B cell (primary cell): ENCODE results near the gene NECAB2. TPM values are rescaled to one million over a fixed set of nuclear protein-coding genes. Genes with fewer than 3 reads are reported as not detected.

Experiments used
- ATAC-seq: fragments of 200-7000 bp; cut with Tn5 transposase; one replicate; pipeline ENCODE4 v1.10.0; 2021; ENCODE audit warnings: low read depth, mild to moderate bottlenecking, moderate number of reproducible peaks, moderate library complexity
- CTCF ChIA-PET: fragments of 350-600 bp; sonication (Branson Sonifier 250); formaldehyde crosslinking; loops from one replicate; lab custom pipeline; 2021; ENCODE audit warnings: antibody characterized with exemption, inconsistent platforms; lab: Charles Lee
- POLR2A ChIA-PET: fragments of 350-600 bp; sonication (Branson Sonifier 250); formaldehyde crosslinking; loops from one replicate; lab custom pipeline; 2021; ENCODE audit warnings: antibody characterized with exemption; lab: Charles Lee
- DNase-seq: peaks from one replicate; pipeline ENCODE4 v3.0.0; 2013
- H2AFZ ChIP-seq: 2 replicates; pipeline ENCODE4 v1.6.1; 2012; ENCODE audit warnings: mild to moderate bottlenecking, low read depth, low read length; ENCODE audit not compliant: insufficient read depth, poor library complexity, severe bottlenecking
- H3K27ac ChIP-seq, 2 donors: 1 replicate in 1 of 2; 2 replicates in 1 of 2; pipeline ENCODE4 v1.5.1; 2012 to 2013; ENCODE audit warnings: low read length in 2 of 2, mild to moderate bottlenecking in 2 of 2, moderate library complexity in 1 of 2
- H3K27me3 ChIP-seq, 4 experiments: fragments of 200-600 bp in 1 of 4; sonication (generic) in 1 of 4; replicated peaks in 1 of 4; 1 replicate in 2 of 4; 2 replicates in 2 of 4; pipeline versions ENCODE4 v1.6.1 to v1.7.0; 2013 to 2016; ENCODE audit warnings: low read length in 3 of 4, mild to moderate bottlenecking in 2 of 4, mixed read lengths in 1 of 4, moderate library complexity in 1 of 4; ENCODE audit not compliant: insufficient read depth in 4 of 4, control insufficient read depth in 3 of 4; ENCODE audit errors: control extremely low read depth in 1 of 4
- H3K36me3 ChIP-seq, 2 experiments: replicated peaks in 1 of 2; 1 replicate in 1 of 2; 2 replicates in 1 of 2; pipeline versions ENCODE4 v1.6.1 to v1.7.1; 2013; ENCODE audit warnings: low read length in 1 of 2; ENCODE audit not compliant: insufficient read depth in 2 of 2, control insufficient read depth in 1 of 2; ENCODE audit errors: control extremely low read depth in 1 of 2, extremely low read depth in 1 of 2
- H3K4me1 ChIP-seq, 2 donors: fragments of 200-600 bp in 1 of 2; sonication (generic) in 1 of 2; 1 replicate in 1 of 2; 2 replicates in 1 of 2; pipeline versions ENCODE4 v1.5.1 to v1.6.1; 2013 to 2017; ENCODE audit warnings: low read length in 2 of 2; ENCODE audit not compliant: control insufficient read depth in 2 of 2, insufficient read depth in 2 of 2
- H3K4me2 ChIP-seq: replicated peaks from 2 replicates; pipeline ENCODE3; 2012; ENCODE audit warnings: mild to moderate bottlenecking, low read depth, low read length; ENCODE audit not compliant: poor library complexity, severe bottlenecking
- H3K4me3 ChIP-seq, 5 experiments: fragments of 200-600 bp in 1 of 5; sonication (generic) in 1 of 5; 1 replicate in 3 of 5; 2 replicates in 2 of 5; pipeline versions ENCODE4 v1.5.1 to v1.7.0; 2011 to 2016; ENCODE audit warnings: low read length in 4 of 5, mild to moderate bottlenecking in 4 of 5, low read depth in 2 of 5, control low read depth in 1 of 5, moderate library complexity in 1 of 5; ENCODE audit not compliant: insufficient read depth in 1 of 5; ENCODE audit errors: control extremely low read depth in 1 of 5, extremely low read depth in 1 of 5
- H3K79me2 ChIP-seq: fragments of 200-600 bp; sonication (generic); one replicate; pipeline ENCODE4 v1.6.0; 2016; ENCODE audit warnings: low read length; ENCODE audit not compliant: control insufficient read depth, insufficient read depth
- H3K9ac ChIP-seq: fragments of 200-600 bp; sonication (generic); 2 replicates; pipeline ENCODE4 v1.6.1; 2017; ENCODE audit warnings: mild to moderate bottlenecking, low read length, moderate library complexity
- H3K9me3 ChIP-seq, 3 donors: one replicate each; pipeline versions ENCODE4 v1.6.1 to v1.7.1; 2013; ENCODE audit warnings: low read length in 2 of 3; ENCODE audit not compliant: control insufficient read depth in 2 of 3, insufficient read depth in 1 of 3; ENCODE audit errors: control extremely low read depth in 1 of 3
- H4K20me1 ChIP-seq: 2 replicates; pipeline ENCODE4 v1.6.0; 2012; ENCODE audit warnings: mild to moderate bottlenecking, low read length; ENCODE audit not compliant: insufficient read depth, control insufficient read depth, poor library complexity, severe bottlenecking
- H3K27ac Mint-ChIP-seq: one replicate; pipeline ENCODE4 v1.8.0; 2021; ENCODE audit warnings: mixed read lengths
- H3K27me3 Mint-ChIP-seq: one replicate; pipeline ENCODE4 v1.8.0; 2021; ENCODE audit warnings: mixed read lengths
- H3K4me1 Mint-ChIP-seq: one replicate; pipeline ENCODE4 v1.8.0; 2021; ENCODE audit warnings: mixed read lengths
- H3K4me3 Mint-ChIP-seq: one replicate; pipeline ENCODE4 v1.8.0; 2021; ENCODE audit warnings: mixed read lengths
- H3K9me3 Mint-ChIP-seq: one replicate; pipeline ENCODE4 v1.8.0; 2022; ENCODE audit warnings: mixed read lengths; ENCODE audit not compliant: insufficient read depth
- EZH2 ChIP-seq: IDR thresholded peaks from 2 replicates; pipeline ENCODE4 v1.6.1; 2012; ENCODE audit warnings: borderline replicate concordance, low read depth, mild to moderate bottlenecking, moderate library complexity, low read length; ENCODE audit not compliant: insufficient read depth, poor library complexity, severe bottlenecking
- WGBS: methylation state at CpG from one replicate; pipeline ENCODE4 v1.1.5; 2013; ENCODE audit warnings: missing lambda C conversion rate; ENCODE audit not compliant: insufficient coverage; 5-methylcytosine and 5-hydroxymethylcytosine counted together
- intact Hi-C: fragments of 100-400 bp; cut with micrococcal nuclease; formaldehyde crosslinking; loops from one replicate; pipeline ENCODE4 v1.10.0; 2022
- polyA plus RNA-seq: library from polyadenylated mRNA; depleted of rRNA; stranded (reverse); fragments of >200 nt; gene quantifications from 2 replicates; pipeline ENCODE4 v1.2.3, GENCODE V29; 2012
- total RNA-seq, 2 donors: library from RNA; stranded (reverse); fragments of 120-200 nt in 1 of 2; gene quantifications; 1 replicate in 1 of 2; 2 replicates in 1 of 2; pipeline versions ENCODE4 v1.2.3 to v1.2.4, GENCODE V29; 2013 to 2022
- TF ChIP-seq, protein P1 (sequence below): fragments of 200-600 bp; IDR thresholded peaks from one replicate; pipeline ENCODE4 v1.8.0; 2022; ENCODE audit warnings: antibody characterized with exemption, mild to moderate bottlenecking

Gene NECAB2
- total and polyA plus RNA-seq, 2 donors (not counting 1 experiment from before 2014, with no cell fraction given): not detected

DNA sequence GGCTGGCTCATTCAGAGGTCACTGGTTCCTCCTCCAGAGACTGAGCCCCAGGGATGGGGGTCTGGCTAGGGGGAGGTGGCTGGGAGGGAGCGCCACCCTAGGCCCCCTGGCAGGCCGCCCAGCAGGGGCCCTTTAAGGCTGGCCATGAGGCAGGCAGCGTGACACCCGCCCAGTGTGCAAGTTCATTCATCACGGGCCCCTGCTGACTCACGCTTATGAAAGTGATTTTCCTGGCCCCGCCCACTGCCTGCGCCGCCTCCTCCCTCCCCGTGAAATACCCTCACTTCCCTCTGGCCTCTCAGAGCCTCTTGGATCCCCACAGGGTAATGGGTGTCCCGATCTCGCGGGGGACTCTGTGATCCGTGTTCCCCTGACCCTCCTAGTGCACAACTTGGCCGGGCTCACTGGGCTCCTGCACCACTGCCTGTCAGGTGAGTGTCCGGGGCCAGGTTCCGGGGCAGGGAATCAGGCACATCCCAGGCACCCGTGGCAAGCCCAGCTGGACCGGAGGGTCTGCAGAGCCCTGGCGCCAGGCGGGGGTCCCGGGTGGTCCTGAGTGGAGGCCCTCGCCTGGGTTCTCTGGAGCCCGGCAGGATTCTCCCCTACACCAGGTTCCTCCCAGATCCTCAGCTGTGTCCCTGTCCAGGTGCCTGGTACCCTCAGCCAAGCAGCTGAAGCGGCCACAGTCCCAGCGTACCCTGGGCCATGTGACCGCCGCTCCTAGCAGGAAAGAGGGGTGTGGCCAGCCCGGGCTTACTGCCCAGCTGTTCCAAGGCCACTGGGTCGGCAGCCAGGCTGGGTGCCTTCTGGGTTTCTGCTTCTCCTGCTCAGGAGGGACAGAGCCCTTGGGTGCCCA lies 14.9 kb upstream of the NECAB2 start, which contains the start of gene OSGIN1:
TSS of gene OSGIN1 (plus strand) at position 301 of the 856 bp plus-strand sequence. CDS start 4,432 bp downstream, outside the sequence.
- Histone ChIP-seq H3K4me1 (peaks cover 12 to 13% of the 10 kb centered on the region in 2 donors), H4K20me1 (no peaks in the 10 kb centered on the region), H3K27ac (no peak within 1 kb of the TSS), H3K79me2 (no peaks in the 10 kb centered on the region), H3K4me2 (peak within 1 kb of the TSS; percentile 73), H3K27me3 (peaks cover 0 to 44% (median 10%) of the 10 kb centered on the region in 4 experiments), H2AFZ (peak within 1 kb of the TSS; percentile 56), H3K36me3 (no peaks in the 10 kb centered on the region), H3K9ac (peak within 1 kb of the TSS; percentile 52), H3K4me3 (peak within 1 kb of the TSS in 2 of 5 experiments; percentile 19 to 35), H3K9me3 (peaks cover 0 to 7% (median 0%) of the 10 kb centered on the region in 3 donors)
- DNase-seq: peak; percentile 52
- no peak for TF ChIP-seq EZH2
- H3K27ac Mint-ChIP-seq: no peak within 1 kb of the TSS
- no peaks in the 10 kb centered on the region for H3K9me3 Mint-ChIP-seq
- WGBS: 6% methylated on average over 28 of the region's 30 CpGs
- ATAC-seq: peak; percentile 81
- H3K27me3 Mint-ChIP-seq: peaks cover 17% of the 10 kb centered on the region
- H3K4me3 Mint-ChIP-seq: peak within 1 kb of the TSS; percentile 76
- POLR2A ChIA-PET: no interaction called here
- CTCF ChIA-PET: interaction anchor here (0.7 to 1.9 kb wide), 4 partner anchors 24 to 234 kb away, joined by 3 to 5 read pairs (median 4); partner anchors contain the start of genes MBTPS1 and TAF1C
- intact Hi-C loops: loop anchor here (1.0 kb wide), 1 partner anchor 55 kb away; no protein-coding TSS in a partner anchor
- peaks cover 12% of the 10 kb centered on the region for H3K4me1 Mint-ChIP-seq

DNA sequence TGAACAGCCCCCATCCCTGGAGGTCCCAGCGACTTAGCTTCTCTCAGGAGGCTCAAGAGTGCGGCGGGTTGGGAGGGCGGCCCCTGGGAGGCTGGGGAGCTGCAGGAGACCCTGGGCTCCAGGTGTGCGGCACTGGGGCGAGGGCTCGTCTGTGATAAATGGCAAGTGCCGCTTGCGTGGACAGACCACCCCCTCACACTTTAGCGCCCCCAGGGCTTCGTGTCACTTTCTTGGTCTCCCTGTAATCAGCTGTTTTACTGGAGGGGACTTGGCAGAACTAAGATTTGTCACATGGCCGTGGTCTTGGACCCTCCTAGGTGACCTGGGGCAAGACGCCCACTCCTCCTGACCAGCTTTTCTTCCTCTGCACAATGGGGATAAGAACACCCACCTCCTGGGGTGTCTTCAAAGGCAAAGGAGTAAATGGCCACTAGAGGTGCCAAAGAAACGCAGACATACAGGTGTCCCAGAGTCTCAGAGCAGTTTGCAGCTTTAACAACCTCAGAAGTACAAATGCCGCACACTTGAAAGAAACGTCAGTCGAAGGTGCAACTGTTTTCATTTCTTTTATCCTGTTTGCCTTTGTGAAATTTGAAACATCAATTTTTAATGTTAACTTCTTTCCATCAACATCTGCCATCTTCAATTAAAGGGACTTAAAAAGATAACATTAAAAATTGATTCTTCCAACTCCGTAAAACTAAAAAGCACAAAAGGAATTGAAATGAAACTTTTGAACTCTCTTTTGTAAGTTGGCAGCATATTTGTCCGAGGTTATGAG lies 14.1 kb upstream of the NECAB2 start:
- Histone ChIP-seq H3K4me2 (peak overlapping the region; percentile 73), H3K79me2 (no peaks in the 10 kb centered on the region), H3K36me3 (no peaks in the 10 kb centered on the region), H3K27me3 (peaks cover 0 to 44% (median 10%) of the 10 kb centered on the region in 4 experiments), H3K27ac (no peak overlapping the region), H3K4me1 (peaks cover 12 to 13% of the 10 kb centered on the region in 2 donors), H3K4me3 (no peak overlapping the region), H4K20me1 (no peaks in the 10 kb centered on the region), H3K9me3 (peaks cover 0 to 7% (median 0%) of the 10 kb centered on the region in 3 donors), H3K9ac (no peak overlapping the region), H2AFZ (no peak overlapping the region)
- no peaks in the 10 kb centered on the region for H3K9me3 Mint-ChIP-seq
- DNase-seq (no peak), ATAC-seq (peak; percentile 37)
- intact Hi-C loops: loop anchor here (1.0 kb wide), 1 partner anchor 56 kb away; no protein-coding TSS in a partner anchor
- H3K27me3 Mint-ChIP-seq: peaks cover 17% of the 10 kb centered on the region
- peak overlapping the region; percentile 76 for H3K4me3 Mint-ChIP-seq
- H3K27ac Mint-ChIP-seq: no peak overlapping the region
- H3K4me1 Mint-ChIP-seq: peaks cover 12% of the 10 kb centered on the region
- WGBS: 59% methylated on average over 6 of the region's 19 CpGs
- POLR2A ChIA-PET: no interaction called here
- CTCF ChIA-PET: interaction anchor here (0.7 to 1.9 kb wide), 4 partner anchors 25 to 233 kb away, joined by 3 to 5 read pairs (median 4); partner anchors contain the start of genes MBTPS1 and TAF1C
- TF ChIP-seq, protein P1, sequence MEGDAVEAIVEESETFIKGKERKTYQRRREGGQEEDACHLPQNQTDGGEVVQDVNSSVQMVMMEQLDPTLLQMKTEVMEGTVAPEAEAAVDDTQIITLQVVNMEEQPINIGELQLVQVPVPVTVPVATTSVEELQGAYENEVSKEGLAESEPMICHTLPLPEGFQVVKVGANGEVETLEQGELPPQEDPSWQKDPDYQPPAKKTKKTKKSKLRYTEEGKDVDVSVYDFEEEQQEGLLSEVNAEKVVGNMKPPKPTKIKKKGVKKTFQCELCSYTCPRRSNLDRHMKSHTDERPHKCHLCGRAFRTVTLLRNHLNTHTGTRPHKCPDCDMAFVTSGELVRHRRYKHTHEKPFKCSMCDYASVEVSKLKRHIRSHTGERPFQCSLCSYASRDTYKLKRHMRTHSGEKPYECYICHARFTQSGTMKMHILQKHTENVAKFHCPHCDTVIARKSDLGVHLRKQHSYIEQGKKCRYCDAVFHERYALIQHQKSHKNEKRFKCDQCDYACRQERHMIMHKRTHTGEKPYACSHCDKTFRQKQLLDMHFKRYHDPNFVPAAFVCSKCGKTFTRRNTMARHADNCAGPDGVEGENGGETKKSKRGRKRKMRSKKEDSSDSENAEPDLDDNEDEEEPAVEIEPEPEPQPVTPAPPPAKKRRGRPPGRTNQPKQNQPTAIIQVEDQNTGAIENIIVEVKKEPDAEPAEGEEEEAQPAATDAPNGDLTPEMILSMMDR: peak; percentile 47
- no peak for TF ChIP-seq EZH2
